Nephron progenitor cell (in vitro differentiated cells): ENCODE results near the gene ATP10A.

ENCODE experiments used
- DNase-seq: peaks from one replicate; pipeline ENCODE4 v3.0.0; 2021
- H3K27ac Mint-ChIP-seq: 2 replicates; pipeline ENCODE4 v1.8.0; 2021; ENCODE audit warnings: mild to moderate bottlenecking, moderate library complexity, mixed read lengths
- H3K27me3 Mint-ChIP-seq: 2 replicates; pipeline ENCODE4 v1.8.0; 2021; ENCODE audit warnings: mild to moderate bottlenecking, low read depth, mixed read lengths; ENCODE audit not compliant: poor library complexity
- H3K36me3 Mint-ChIP-seq: 2 replicates; pipeline ENCODE4 v1.8.0; 2021; ENCODE audit warnings: low read depth, mixed read lengths
- H3K4me1 Mint-ChIP-seq: 2 replicates; pipeline ENCODE4 v1.8.0; 2021; ENCODE audit warnings: mixed read lengths
- H3K4me3 Mint-ChIP-seq: 2 replicates; pipeline ENCODE4 v1.8.0; 2021; ENCODE audit warnings: mild to moderate bottlenecking, moderate library complexity, mixed read lengths
- H3K9me3 Mint-ChIP-seq: 2 replicates; pipeline ENCODE4 v1.8.0; 2021; ENCODE audit warnings: mild to moderate bottlenecking, moderate library complexity, mixed read lengths
- TF ChIP-seq, protein P1 (sequence below): fragments of 200-600 bp; sonication (generic); IDR thresholded peaks from 2 replicates; pipeline ENCODE4 v1.5.0; 2021; ENCODE audit warnings: antibody characterized with exemption

The ATP10A gene

DNA sequence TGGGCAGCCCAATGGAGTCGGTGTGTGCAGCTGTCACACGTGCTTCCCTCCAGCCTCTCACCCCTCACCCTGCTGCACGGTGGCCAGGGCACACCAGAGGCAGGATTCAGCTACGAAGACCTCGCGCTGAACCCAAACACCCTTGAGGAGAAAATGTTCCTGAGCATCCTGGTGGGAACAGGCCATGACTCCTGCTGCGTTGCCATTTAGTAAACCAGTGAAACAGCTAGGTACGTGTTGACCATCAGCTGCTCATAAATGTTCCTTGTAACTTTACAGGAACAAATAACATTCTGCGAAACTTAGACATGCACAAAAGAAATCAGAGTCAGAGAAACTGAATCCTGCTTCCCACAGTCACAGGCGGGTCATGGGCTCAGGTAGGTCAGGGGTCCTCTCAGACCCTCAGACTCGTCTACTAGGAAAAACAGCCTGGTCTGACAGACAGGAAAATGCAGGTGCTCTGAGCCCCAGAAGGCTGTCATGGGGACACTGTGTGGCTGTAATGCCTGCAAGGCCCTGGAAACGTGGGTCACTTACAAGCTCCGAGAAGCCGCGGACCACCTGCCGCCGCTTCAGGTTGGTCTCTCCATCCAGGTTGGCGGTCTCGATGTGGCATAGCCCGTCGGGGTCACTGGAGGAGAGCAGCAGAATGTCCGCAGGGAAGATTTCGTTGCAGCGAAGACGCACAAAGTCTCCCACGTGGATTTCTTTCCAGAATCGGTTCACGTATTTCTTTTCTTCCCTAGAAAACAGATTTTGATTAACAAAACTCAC lies 82.5 kb downstream of the ATP10A start:
- Mint-ChIP-seq H3K27me3 (peaks cover 5% of the 10 kb centered on the region), H3K27ac (no peak overlapping the region), H3K4me3 (no peak overlapping the region), H3K36me3 (no peaks in the 10 kb centered on the region), H3K4me1 (peaks cover 23% of the 10 kb centered on the region), H3K9me3 (no peaks in the 10 kb centered on the region)
- TF ChIP-seq, protein P1, sequence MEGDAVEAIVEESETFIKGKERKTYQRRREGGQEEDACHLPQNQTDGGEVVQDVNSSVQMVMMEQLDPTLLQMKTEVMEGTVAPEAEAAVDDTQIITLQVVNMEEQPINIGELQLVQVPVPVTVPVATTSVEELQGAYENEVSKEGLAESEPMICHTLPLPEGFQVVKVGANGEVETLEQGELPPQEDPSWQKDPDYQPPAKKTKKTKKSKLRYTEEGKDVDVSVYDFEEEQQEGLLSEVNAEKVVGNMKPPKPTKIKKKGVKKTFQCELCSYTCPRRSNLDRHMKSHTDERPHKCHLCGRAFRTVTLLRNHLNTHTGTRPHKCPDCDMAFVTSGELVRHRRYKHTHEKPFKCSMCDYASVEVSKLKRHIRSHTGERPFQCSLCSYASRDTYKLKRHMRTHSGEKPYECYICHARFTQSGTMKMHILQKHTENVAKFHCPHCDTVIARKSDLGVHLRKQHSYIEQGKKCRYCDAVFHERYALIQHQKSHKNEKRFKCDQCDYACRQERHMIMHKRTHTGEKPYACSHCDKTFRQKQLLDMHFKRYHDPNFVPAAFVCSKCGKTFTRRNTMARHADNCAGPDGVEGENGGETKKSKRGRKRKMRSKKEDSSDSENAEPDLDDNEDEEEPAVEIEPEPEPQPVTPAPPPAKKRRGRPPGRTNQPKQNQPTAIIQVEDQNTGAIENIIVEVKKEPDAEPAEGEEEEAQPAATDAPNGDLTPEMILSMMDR: no peak
- no peak for DNase-seq

DNA sequence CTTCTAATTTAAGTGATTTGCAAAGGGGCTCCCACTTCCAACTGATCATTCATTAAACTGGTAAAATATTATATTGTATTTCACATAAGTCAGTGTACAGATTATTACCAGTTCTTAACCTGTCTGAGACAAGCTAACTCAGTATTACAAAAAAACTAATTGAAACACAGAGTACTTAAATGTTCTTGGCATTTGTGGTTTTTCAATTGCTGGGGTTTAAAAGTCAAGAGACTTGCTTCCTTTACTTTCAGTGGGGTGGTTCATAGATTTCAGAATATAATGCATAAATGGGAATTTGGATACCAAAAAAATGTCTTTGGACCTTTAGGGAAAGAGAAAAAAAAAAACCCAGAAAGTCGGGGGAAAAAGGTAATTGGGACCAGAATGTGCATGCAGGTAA lies 85.0 kb downstream of the ATP10A start:
- Mint-ChIP-seq H3K36me3 (no peaks in the 10 kb centered on the region), H3K27ac (no peak overlapping the region), H3K4me3 (no peak overlapping the region), H3K4me1 (peaks cover 44% of the 10 kb centered on the region), H3K27me3 (peaks cover 5% of the 10 kb centered on the region), H3K9me3 (no peaks in the 10 kb centered on the region)
- TF ChIP-seq, protein P1: no peak
- no peak for DNase-seq

DNA sequence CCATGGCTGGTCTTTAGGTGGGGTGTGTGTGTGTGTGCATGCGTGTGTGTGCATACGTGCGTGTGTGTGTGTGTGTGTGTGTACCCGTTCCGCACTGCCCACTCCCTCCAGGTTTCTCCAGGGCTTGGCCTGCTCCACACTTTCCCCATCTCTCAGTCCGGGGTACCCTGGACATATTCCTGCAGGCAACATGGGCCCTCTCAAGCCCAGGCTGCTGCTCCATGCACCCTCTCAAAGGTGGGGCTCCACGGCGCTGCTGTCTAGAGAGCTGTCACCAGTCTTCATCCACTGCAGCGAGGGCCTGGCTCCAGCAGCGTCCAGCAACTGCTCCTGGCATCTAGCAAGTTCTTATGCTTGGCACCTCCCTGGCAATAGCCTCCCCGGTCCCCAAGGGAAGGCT lies 86.1 kb downstream of the ATP10A start:
- no peak overlapping the region for H3K4me3 Mint-ChIP-seq
- DNase-seq: no peak
- no peaks in the 10 kb centered on the region for H3K36me3 Mint-ChIP-seq
- no peak overlapping the region for H3K27ac Mint-ChIP-seq
- TF ChIP-seq, protein P1: no peak
- peaks cover 5% of the 10 kb centered on the region for H3K27me3 Mint-ChIP-seq
- H3K9me3 Mint-ChIP-seq: no peaks in the 10 kb centered on the region
- H3K4me1 Mint-ChIP-seq: peaks cover 48% of the 10 kb centered on the region

DNA sequence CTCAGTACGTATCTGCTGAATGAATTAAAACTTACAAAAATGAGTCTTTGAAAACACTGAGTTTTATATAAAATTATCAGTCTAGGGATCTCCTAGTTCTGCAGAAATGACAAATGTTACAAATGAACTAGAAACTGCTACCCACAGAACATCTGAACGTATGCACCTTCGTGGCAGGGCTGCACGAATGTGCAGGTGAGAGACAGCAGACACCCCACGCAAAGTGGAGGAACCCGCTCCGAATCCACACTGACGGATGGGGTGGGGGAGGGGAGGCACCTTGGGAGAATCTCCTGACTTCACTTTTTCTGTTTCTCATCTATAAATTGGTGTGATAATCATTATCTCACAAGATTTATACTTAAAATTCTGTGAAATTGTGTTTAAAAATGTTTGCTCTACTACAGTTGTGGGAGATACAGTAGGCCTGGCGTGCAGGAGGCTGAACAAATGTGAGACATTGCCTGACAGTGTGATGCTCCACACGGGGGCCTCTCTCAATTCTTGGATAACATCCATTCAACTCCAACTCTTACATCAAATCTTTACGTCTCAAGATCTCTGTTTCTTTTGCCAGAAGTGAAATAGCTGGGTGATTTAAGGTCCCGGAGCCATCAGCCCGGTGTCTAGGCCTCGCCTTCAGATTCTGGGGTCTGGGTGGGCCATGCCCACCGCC lies 86.9 kb downstream of the ATP10A start:
- Mint-ChIP-seq H3K36me3 (no peaks in the 10 kb centered on the region), H3K4me3 (no peak overlapping the region), H3K9me3 (no peaks in the 10 kb centered on the region), H3K27me3 (peaks cover 5% of the 10 kb centered on the region), H3K27ac (peak overlapping the region; percentile 93), H3K4me1 (peaks cover 48% of the 10 kb centered on the region)
- DNase-seq: no peak
- TF ChIP-seq, protein P1: no peak

DNA sequence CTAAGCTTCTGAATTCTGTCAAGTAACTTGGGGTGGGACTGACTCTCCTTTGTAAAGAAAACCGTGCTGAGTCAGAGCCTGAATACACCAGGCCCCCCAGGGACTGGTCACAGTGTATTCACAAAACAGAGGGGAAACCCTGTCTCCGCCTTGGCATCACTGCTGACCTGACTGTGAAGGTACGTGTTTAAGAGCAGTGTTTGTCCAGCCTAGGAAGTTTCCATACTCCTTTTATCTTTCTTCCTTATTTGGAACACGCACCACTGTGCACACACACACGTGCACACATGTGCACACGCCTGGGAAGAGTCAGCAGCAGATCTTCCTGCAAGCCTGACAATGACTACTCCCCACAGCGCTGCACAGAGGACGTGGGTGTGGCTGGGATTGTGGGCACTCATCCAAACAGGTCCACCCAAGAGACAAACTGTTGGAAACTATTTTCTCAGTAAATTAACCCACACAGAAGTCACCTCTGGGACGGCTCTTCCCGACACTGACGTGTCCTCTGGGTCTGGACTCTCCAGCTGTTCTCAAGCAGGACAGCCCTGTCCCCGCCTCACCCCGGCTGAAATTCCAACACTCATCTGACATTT lies 87.7 kb downstream of the ATP10A start:
- H3K36me3 Mint-ChIP-seq: no peaks in the 10 kb centered on the region
- H3K9me3 Mint-ChIP-seq: no peaks in the 10 kb centered on the region
- no peak overlapping the region for H3K4me3 Mint-ChIP-seq
- TF ChIP-seq, protein P1: no peak
- DNase-seq: no peak
- H3K4me1 Mint-ChIP-seq: peaks cover 48% of the 10 kb centered on the region
- H3K27me3 Mint-ChIP-seq: peaks cover 5% of the 10 kb centered on the region
- H3K27ac Mint-ChIP-seq: peak overlapping the region; percentile 6
